Glomerular visceral epithelial cell (primary cell): ENCODE results near the gene PTPRJ.

Experiments used
- DNase-seq: peaks from one replicate; pipeline ENCODE4 v3.0.0-alpha.2; 2016; ENCODE audit errors: extremely low spot score

The PTPRJ gene

GRCh38 chr11:48040830-48041444 is 60.6 kb downstream of the PTPRJ start:
- DNase-seq = no peak

- DNase-seq = no peak
Measured at GRCh38 chr11:48041877-48042695, 61.7 kb downstream of the PTPRJ start.

GRCh38 chr11:48043111-48043990 is 63.0 kb downstream of the PTPRJ start:
- DNase-seq = no peak

- DNase-seq = no peak
Measured at GRCh38 chr11:48043991-48044512, 63.7 kb downstream of the PTPRJ start.

- no peak for DNase-seq
Measured at GRCh38 chr11:48044577-48044976, 64.2 kb downstream of the PTPRJ start.

GRCh38 chr11:48045536-48045935 is 65.2 kb downstream of the PTPRJ start:
- DNase-seq = no peak

- DNase-seq = peak; percentile 75
Measured at GRCh38 chr11:48047616-48048015, 67.3 kb downstream of the PTPRJ start.

- DNase-seq = no peak
Measured at GRCh38 chr11:48049036-48049435, 68.7 kb downstream of the PTPRJ start.

- no peak for DNase-seq
Measured at GRCh38 chr11:48050304-48050703, 69.9 kb downstream of the PTPRJ start.

GRCh38 chr11:48051217-48051830 is 71.0 kb downstream of the PTPRJ start:
- DNase-seq = no peak

GRCh38 chr11:48052183-48053044 is 72.1 kb downstream of the PTPRJ start:
- peak; percentile 93 for DNase-seq

- no peak for DNase-seq
Measured at GRCh38 chr11:48054994-48055291, 74.6 kb downstream of the PTPRJ start.

- peak; percentile 93 for DNase-seq
Measured at GRCh38 chr11:48055292-48056132, 75.2 kb downstream of the PTPRJ start.

GRCh38 chr11:48056325-48057183 is 76.2 kb downstream of the PTPRJ start:
- no peak for DNase-seq

GRCh38 chr11:48058064-48058463 is 77.7 kb downstream of the PTPRJ start:
- DNase-seq = no peak

- DNase-seq = no peak
Measured at GRCh38 chr11:48058788-48059187, 78.4 kb downstream of the PTPRJ start.

- no peak for DNase-seq
Measured at GRCh38 chr11:48062649-48063048, 82.3 kb downstream of the PTPRJ start.

GRCh38 chr11:48063424-48063978 is 83.1 kb downstream of the PTPRJ start:
- DNase-seq = peak; percentile 78

GRCh38 chr11:48064306-48064705 is 83.9 kb downstream of the PTPRJ start:
- peak; percentile 58 for DNase-seq
